HepG2 (cell line): ENCODE data around the gene NOMO2. TPM values are rescaled to one million over a fixed set of nuclear protein-coding genes. Genes with fewer than 3 reads are reported as not detected.
"Not testable (repeated sequence)": the region's sequence is repeated elsewhere in the genome, so short reads cannot be mapped to it uniquely, and the experiment has no call there.

Source experiments
- ATAC-seq: fragments of 200-7000 bp; cut with Tn5 transposase; 3 replicates; pipeline ENCODE4 v1.9.1; 2020; ENCODE audit warnings: mild to moderate bottlenecking, moderate library complexity
- BruUV-seq: library from RNA; stranded (reverse); fragments of 400-500 nt; replicated peaks from 2 replicates; lab custom pipeline; 2021; lab: Mats Ljungman, UMichigan
- CTCF ChIA-PET: fragments of 300-600 bp; formaldehyde crosslinking; extraction: SDS; loops from one replicate; lab custom pipeline; 2021; ENCODE audit warnings: low total read pairs, inconsistent platforms, low intra/inter-chr PET ratio; lab: Yijun Ruan, JAX
- POLR2A ChIA-PET: fragments of 350-600 bp; sonication (Branson Sonifier 250); formaldehyde crosslinking; loops from one replicate; lab custom pipeline; 2020; ENCODE audit warnings: antibody characterized with exemption, inconsistent platforms; lab: Yijun Ruan, JAX
- DNase-seq: peaks from one replicate; pipeline ENCODE4 v3.0.0-alpha.2; 2015; ENCODE audit warnings: low spot score
- FAIRE-seq: peaks from 3 replicates; lab custom pipeline; 2011; peaks lifted over from hg19 to GRCh38; lab: Jason Lieb, UNC
- H2AFZ ChIP-seq: one replicate; pipeline ENCODE4 v1.6.1; 2011; ENCODE audit warnings: low read length, inconsistent platforms
- H3K27ac ChIP-seq: fragments of 300-600 bp; 3 replicates; pipeline ENCODE4 v1.8.0; 2011; ENCODE audit warnings: mixed run types, mild to moderate bottlenecking, mixed read lengths, low read length, inconsistent platforms; ENCODE audit not compliant: insufficient read depth; ENCODE audit errors: extremely low read length
- H3K27me3 ChIP-seq, 2 experiments: fragments of 200-600 bp in 1 of 2; 2 replicates in 1 of 2; 3 replicates in 1 of 2; pipeline versions ENCODE4 v1.6.0 to v1.8.0; 2011; ENCODE audit warnings: low read length in 2 of 2, mild to moderate bottlenecking in 2 of 2, moderate library complexity in 2 of 2, inconsistent platforms in 1 of 2; ENCODE audit not compliant: insufficient read depth in 2 of 2, control insufficient read depth in 1 of 2
- H3K36me3 ChIP-seq, 2 experiments: fragments of 200-600 bp in 1 of 2; replicated peaks in 1 of 2; 2 replicates in 1 of 2; 3 replicates in 1 of 2; pipeline versions ENCODE4 v1.5.1 to v1.8.0; 2011; ENCODE audit warnings: low read length in 2 of 2, inconsistent platforms in 1 of 2; ENCODE audit not compliant: insufficient read depth in 2 of 2, control insufficient read depth in 1 of 2
- H3K4me1 ChIP-seq: 2 replicates; pipeline ENCODE4 v1.5.1; 2012; ENCODE audit warnings: low read length, inconsistent platforms; ENCODE audit not compliant: insufficient read depth
- H3K4me2 ChIP-seq: 2 replicates; pipeline ENCODE4 v1.6.0; 2011; ENCODE audit warnings: low read depth, low read length, inconsistent platforms
- H3K4me3 ChIP-seq, 3 experiments: fragments of 200-600 bp in 1 of 3; sonication (generic), shearing (Covaris generic) in 1 of 3; replicated peaks in 1 of 3; 2 replicates each; pipeline ENCODE4 v1.5.1; 2011 to 2016; ENCODE audit warnings: low read length in 3 of 3, inconsistent platforms in 2 of 3, low read depth in 2 of 3, mild to moderate bottlenecking in 2 of 3, control low read depth in 1 of 3, mixed read lengths in 1 of 3; ENCODE audit not compliant: insufficient read depth in 1 of 3
- H3K79me2 ChIP-seq: one replicate; pipeline ENCODE4 v1.6.1; 2011; ENCODE audit warnings: low read length, inconsistent platforms; ENCODE audit not compliant: insufficient read depth
- H3K9ac ChIP-seq: 2 replicates; pipeline ENCODE4 v1.6.0; 2011; ENCODE audit warnings: mild to moderate bottlenecking, low read depth, low read length, inconsistent platforms; ENCODE audit not compliant: insufficient read depth
- H3K9me3 ChIP-seq: 2 replicates; pipeline ENCODE4 v1.5.1; 2012; ENCODE audit warnings: mild to moderate bottlenecking, low read length
- H4K20me1 ChIP-seq: 2 replicates; pipeline ENCODE4 v1.6.0; 2011; ENCODE audit warnings: inconsistent platforms, mild to moderate bottlenecking, low read length, moderate library complexity; ENCODE audit not compliant: insufficient read depth
- FOSL2 ChIP-seq: sonication (generic); formaldehyde crosslinking; IDR thresholded peaks from 2 replicates; pipeline ENCODE4 v1.4.0; 2020; ENCODE audit warnings: missing genetic modification reagents
- FOXA3 ChIP-seq: IDR thresholded peaks from 2 replicates; pipeline ENCODE4 v1.6.1; 2016; ENCODE audit warnings: missing genetic modification reagents, missing compliant biosample characterization
- FOXP1 ChIP-seq, 2 experiments: fragments of 450-650 bp in 1 of 2; IDR thresholded peaks; 2 replicates each; pipeline ENCODE4 v1.6.1; 2017 to 2018; ENCODE audit warnings: antibody characterized with exemption in 1 of 2
- HNF4G ChIP-seq, 2 experiments: sonication (generic) in 1 of 2; formaldehyde crosslinking in 1 of 2; IDR thresholded peaks; 2 replicates each; pipeline versions ENCODE4 v1.4.0 to v1.6.1; 2011 to 2020; ENCODE audit warnings: borderline replicate concordance in 2 of 2, low read depth in 2 of 2, mild to moderate bottlenecking in 2 of 2, low read length in 1 of 2, missing genetic modification reagents in 1 of 2, moderate library complexity in 1 of 2
- PAF1 ChIP-seq: IDR thresholded peaks from 2 replicates; pipeline ENCODE4 v1.6.1; 2016; ENCODE audit warnings: missing genetic modification reagents, missing compliant biosample characterization
- SAP130 ChIP-seq: IDR thresholded peaks from 2 replicates; pipeline ENCODE4 v1.6.1; 2016; ENCODE audit warnings: low read depth
- TEAD3 ChIP-seq: optimal IDR thresholded peaks from 2 replicates; pipeline ENCODE3; 2016; ENCODE audit warnings: borderline replicate concordance
- ZC3H4 ChIP-seq: sonication (generic); formaldehyde crosslinking; IDR thresholded peaks from 2 replicates; pipeline ENCODE4 v1.4.0; 2020; ENCODE audit warnings: missing genetic modification reagents, borderline replicate concordance
- WGBS: methylation state at CpG from one replicate; pipeline ENCODE4 v1.1.6; 2017; ENCODE audit warnings: low lambda C conversion rate; 5-methylcytosine and 5-hydroxymethylcytosine counted together
- in situ Hi-C: cut with HindIII; loops from 2 replicates; pipeline ENCODE4 v1.10.0; 2017; ENCODE audit warnings: low pct_unique_long_range_greater_than_20kb; ENCODE audit not compliant: extremely low pct_ligation_motif_present
- intact Hi-C: fragments of 100-400 bp; cut with micrococcal nuclease; formaldehyde crosslinking; loops from one replicate; pipeline ENCODE4 v1.10.0; 2022; ENCODE audit not compliant: unreplicated experiment
- polyA plus RNA-seq, 8 experiments: library from polyadenylated mRNA; depleted of rRNA in 3 of 8; stranded (reverse) in 7 of 8; unstranded in 1 of 8; fragments of >200 nt; fragmentation: Illumina TruSeq in 4 of 8; extraction: Trizol in 4 of 8; gene quantifications; 2 replicates each; pipeline versions ENCODE4 v1.2.1 to v1.2.3, GENCODE V29; 2011 to 2016; ENCODE audit warnings: low read depth in 4 of 8, missing spikeins in 1 of 8, mixed read lengths in 1 of 8; ENCODE audit not compliant: insufficient read depth in 1 of 8
- total RNA-seq, 5 experiments: library from RNA; depleted of rRNA; stranded (reverse); fragments of >200 nt; fragmentation: Illumina TruSeq; extraction: Trizol; gene quantifications; 2 replicates each; pipeline ENCODE4 v1.2.3, GENCODE V29; 2016; ENCODE audit warnings: low read depth in 1 of 5
- TF ChIP-seq, protein P1 (sequence below): IDR thresholded peaks from 2 replicates; pipeline ENCODE4 v1.4.0; 2020; ENCODE audit warnings: mild to moderate bottlenecking, missing genetic modification reagents
- TF ChIP-seq, protein P2 (sequence below): sonication (generic); IDR thresholded peaks from 2 replicates; pipeline ENCODE4 v1.6.1; 2016; ENCODE audit warnings: low read depth, borderline replicate concordance

The NOMO2 gene
- total and polyA plus RNA-seq, 2 of the 13 experiments (the other 11 are each of a cell fraction or from before 2014, with no cell fraction given), result 217 to 372 TPM

- TF ChIP-seq, protein P1, sequence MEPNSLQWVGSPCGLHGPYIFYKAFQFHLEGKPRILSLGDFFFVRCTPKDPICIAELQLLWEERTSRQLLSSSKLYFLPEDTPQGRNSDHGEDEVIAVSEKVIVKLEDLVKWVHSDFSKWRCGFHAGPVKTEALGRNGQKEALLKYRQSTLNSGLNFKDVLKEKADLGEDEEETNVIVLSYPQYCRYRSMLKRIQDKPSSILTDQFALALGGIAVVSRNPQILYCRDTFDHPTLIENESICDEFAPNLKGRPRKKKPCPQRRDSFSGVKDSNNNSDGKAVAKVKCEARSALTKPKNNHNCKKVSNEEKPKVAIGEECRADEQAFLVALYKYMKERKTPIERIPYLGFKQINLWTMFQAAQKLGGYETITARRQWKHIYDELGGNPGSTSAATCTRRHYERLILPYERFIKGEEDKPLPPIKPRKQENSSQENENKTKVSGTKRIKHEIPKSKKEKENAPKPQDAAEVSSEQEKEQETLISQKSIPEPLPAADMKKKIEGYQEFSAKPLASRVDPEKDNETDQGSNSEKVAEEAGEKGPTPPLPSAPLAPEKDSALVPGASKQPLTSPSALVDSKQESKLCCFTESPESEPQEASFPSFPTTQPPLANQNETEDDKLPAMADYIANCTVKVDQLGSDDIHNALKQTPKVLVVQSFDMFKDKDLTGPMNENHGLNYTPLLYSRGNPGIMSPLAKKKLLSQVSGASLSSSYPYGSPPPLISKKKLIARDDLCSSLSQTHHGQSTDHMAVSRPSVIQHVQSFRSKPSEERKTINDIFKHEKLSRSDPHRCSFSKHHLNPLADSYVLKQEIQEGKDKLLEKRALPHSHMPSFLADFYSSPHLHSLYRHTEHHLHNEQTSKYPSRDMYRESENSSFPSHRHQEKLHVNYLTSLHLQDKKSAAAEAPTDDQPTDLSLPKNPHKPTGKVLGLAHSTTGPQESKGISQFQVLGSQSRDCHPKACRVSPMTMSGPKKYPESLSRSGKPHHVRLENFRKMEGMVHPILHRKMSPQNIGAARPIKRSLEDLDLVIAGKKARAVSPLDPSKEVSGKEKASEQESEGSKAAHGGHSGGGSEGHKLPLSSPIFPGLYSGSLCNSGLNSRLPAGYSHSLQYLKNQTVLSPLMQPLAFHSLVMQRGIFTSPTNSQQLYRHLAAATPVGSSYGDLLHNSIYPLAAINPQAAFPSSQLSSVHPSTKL (CRISPR knock-in tag), result peak; percentile 81
Observed at GRCh38 chr16:18580396-18580795, 18.5 kb upstream of the NOMO2 start (continued).

DNA sequence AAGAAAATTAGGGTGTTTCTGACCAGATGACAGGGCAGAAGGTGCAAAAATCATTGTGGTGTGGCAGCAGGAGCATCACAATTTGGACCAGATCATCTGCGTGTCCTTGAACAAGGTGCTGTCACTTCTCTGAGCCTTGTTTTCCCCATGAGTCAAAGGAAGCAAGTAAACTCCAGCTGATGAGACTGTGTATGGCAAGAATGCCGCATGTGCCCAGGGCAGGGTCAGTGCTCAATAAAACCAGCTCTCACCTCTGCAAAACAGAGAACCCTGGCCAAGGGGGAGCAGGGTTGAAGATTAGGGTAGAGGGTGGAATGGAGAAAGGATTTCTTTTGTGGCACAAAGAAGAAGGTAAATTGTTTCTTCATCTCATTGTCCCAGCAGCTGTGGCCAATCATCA, 17.4 kb upstream of the NOMO2 start:
- H4K20me1 ChIP-seq; POLR2A ChIA-PET; in situ Hi-C loops; H3K9me3 ChIP-seq; BruUV-seq; H3K9ac ChIP-seq; H3K79me2 ChIP-seq; ATAC-seq; H2AFZ ChIP-seq; intact Hi-C loops; H3K4me2 ChIP-seq; CTCF ChIA-PET; H3K27me3 ChIP-seq; H3K4me3 ChIP-seq; DNase-seq; FAIRE-seq; TF ChIP-seq FOXP1 (IDR thresholded peaks at IDR 0.05); HNF4G (IDR thresholded peaks at IDR 0.05; ENCODE audit: borderline replicate concordance, low read depth, low read length): not testable (repeated sequence)
- H3K36me3 ChIP-seq, result peaks cover 6 to 15% of the 10 kb centered on the region in 2 experiments
- H3K4me1 ChIP-seq, result peaks cover 51% of the 10 kb centered on the region
- peak overlapping the region; percentile 47 for H3K27ac ChIP-seq
- WGBS, result 91% methylated on average over 2 of the region's 2 CpGs
- peak; percentile 54 for TF ChIP-seq FOXP1 (CRISPR knock-in tag; IDR thresholded peaks at IDR 0.05)
- TF ChIP-seq, protein P1 (CRISPR knock-in tag), result 0 out of 2 replicates have a peak, but pooled peaks have one; percentile 14
- TF ChIP-seq SAP130 (CRISPR knock-in tag), result peak; percentile 61; the same call in 1 of the 2 replicates
- TF ChIP-seq ZC3H4 (CRISPR knock-in tag), result peak; percentile 72; the same call in 1 of the 2 replicates
- TF ChIP-seq FOSL2 (CRISPR knock-in tag), result peak; percentile 44
- TF ChIP-seq FOXA3 (CRISPR knock-in tag), result peak; percentile 33; the same call in 1 of the 2 replicates
- 0 out of 2 replicates have a peak, but pooled peaks have one; percentile 33 for TF ChIP-seq HNF4G (CRISPR knock-in tag; IDR thresholded peaks at IDR 0.05; ENCODE audit: borderline replicate concordance, low read depth)
- TF ChIP-seq TEAD3, result peak; percentile 23
- TF ChIP-seq PAF1 (CRISPR knock-in tag), result 0 out of 2 replicates have a peak, but pooled peaks have one; percentile 67
- TF ChIP-seq, protein P2, sequence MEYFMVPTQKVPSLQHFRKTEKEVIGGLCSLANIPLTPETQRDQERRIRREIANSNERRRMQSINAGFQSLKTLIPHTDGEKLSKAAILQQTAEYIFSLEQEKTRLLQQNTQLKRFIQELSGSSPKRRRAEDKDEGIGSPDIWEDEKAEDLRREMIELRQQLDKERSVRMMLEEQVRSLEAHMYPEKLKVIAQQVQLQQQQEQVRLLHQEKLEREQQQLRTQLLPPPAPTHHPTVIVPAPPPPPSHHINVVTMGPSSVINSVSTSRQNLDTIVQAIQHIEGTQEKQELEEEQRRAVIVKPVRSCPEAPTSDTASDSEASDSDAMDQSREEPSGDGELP, result peak; percentile 49; the same call in 1 of the 2 replicates
